Measurements from ENCODE around the gene MRPS26. TPM values are rescaled to one million over a fixed set of nuclear protein-coding genes. Genes with fewer than 3 reads are reported as not detected.
"Not testable (repeated sequence)": the region's sequence is repeated elsewhere in the genome, so short reads cannot be mapped to it uniquely, and the experiment has no call there.

The MRPS26 gene
- polyA plus RNA-seq, 4 donors, result 58.4 to 77.5 (median 66.9) TPM

- 92 to 97% (median 94%) methylated on average over 7 of the region's 7 CpGs for whole genome bisulfite sequencing, 3 donors
- FAIRE-seq (no peak), DNase-seq (no peak)
- H3K4me1 ChIP-seq (ENCODE audit: control insufficient read depth in 3 of 3, insufficient read depth in 2 of 3, low read depth in 1 of 3, low read length in 2 of 3), result no peaks in the 10 kb centered on the region
- H3K27me3 ChIP-seq (ENCODE audit: control insufficient read depth in 3 of 3, insufficient read depth in 3 of 3, low read length in 3 of 3), result no peaks in the 10 kb centered on the region
- H3K9me3 ChIP-seq (ENCODE audit: control insufficient read depth in 2 of 2, insufficient read depth in 1 of 2, low read depth in 1 of 2, low read length in 1 of 2), result no peaks in the 10 kb centered on the region
- no peak overlapping the region for H3K27ac ChIP-seq (ENCODE audit: low read depth in 1 of 3, low read length in 2 of 3)
- no peak overlapping the region for H3K4me3 ChIP-seq (ENCODE audit: low read depth in 1 of 3, low read length in 3 of 3)
- peaks cover 2 to 26% (median 10%) of the 10 kb centered on the region in 3 donors for H3K36me3 ChIP-seq (ENCODE audit: control insufficient read depth in 3 of 3, insufficient read depth in 2 of 3, low read depth in 1 of 3, low read length in 3 of 3)
Measured at GRCh38 chr20:3014179-3014578, 31.7 kb upstream of the MRPS26 start.

- H3K9me3 ChIP-seq (ENCODE audit: control insufficient read depth in 2 of 2, insufficient read depth in 1 of 2, low read depth in 1 of 2, low read length in 1 of 2), result no peaks in the 10 kb centered on the region
- FAIRE-seq, result no peak
- H3K4me3 ChIP-seq (ENCODE audit: low read depth in 1 of 3, low read length in 3 of 3), result no peak overlapping the region
- WGBS, 3 donors, result 77 to 88% (median 82%) methylated on average over 3 of the region's 3 CpGs
- no peak overlapping the region for H3K27ac ChIP-seq (ENCODE audit: low read depth in 1 of 3, low read length in 2 of 3)
- no peaks in the 10 kb centered on the region for H3K27me3 ChIP-seq (ENCODE audit: control insufficient read depth in 3 of 3, insufficient read depth in 3 of 3, low read length in 3 of 3)
- H3K4me1 ChIP-seq (ENCODE audit: control insufficient read depth in 3 of 3, insufficient read depth in 2 of 3, low read depth in 1 of 3, low read length in 2 of 3), result no peaks in the 10 kb centered on the region
- H3K36me3 ChIP-seq (ENCODE audit: control insufficient read depth in 3 of 3, insufficient read depth in 2 of 3, low read depth in 1 of 3, low read length in 3 of 3), result peaks cover 2 to 26% (median 10%) of the 10 kb centered on the region in 3 donors
- no peak for DNase-seq
Measured at GRCh38 chr20:3014662-3015061, 31.2 kb upstream of the MRPS26 start.

- H3K27me3 ChIP-seq (ENCODE audit: control insufficient read depth in 3 of 3, insufficient read depth in 3 of 3, low read length in 3 of 3); H3K4me1 ChIP-seq (ENCODE audit: control insufficient read depth in 3 of 3, insufficient read depth in 2 of 3, low read depth in 1 of 3, low read length in 2 of 3); H3K4me3 ChIP-seq (ENCODE audit: low read depth in 1 of 3, low read length in 3 of 3); DNase-seq; H3K9me3 ChIP-seq (ENCODE audit: control insufficient read depth in 2 of 2, insufficient read depth in 1 of 2, low read depth in 1 of 2, low read length in 1 of 2); FAIRE-seq; H3K27ac ChIP-seq (ENCODE audit: low read depth in 1 of 3, low read length in 2 of 3): not testable (repeated sequence)
- 96 to 98% (median 97%) methylated on average over 5 of the region's 5 CpGs for WGBS, 3 donors
- peaks cover 2 to 22% (median 8%) of the 10 kb centered on the region in 3 donors for H3K36me3 ChIP-seq (ENCODE audit: control insufficient read depth in 3 of 3, insufficient read depth in 2 of 3, low read depth in 1 of 3, low read length in 3 of 3)
Measured at GRCh38 chr20:3015302-3015701, 30.6 kb upstream of the MRPS26 start.

- no peaks in the 10 kb centered on the region for H3K27me3 ChIP-seq (ENCODE audit: control insufficient read depth in 3 of 3, insufficient read depth in 3 of 3, low read length in 3 of 3)
- FAIRE-seq (no peak), DNase-seq (no peak)
- 91 to 99% (median 94%) methylated on average over 4 of the region's 4 CpGs for WGBS, 3 donors
- peaks cover 2 to 45% (median 19%) of the 10 kb centered on the region in 3 donors for H3K36me3 ChIP-seq (ENCODE audit: control insufficient read depth in 3 of 3, insufficient read depth in 2 of 3, low read depth in 1 of 3, low read length in 3 of 3)
- no peaks in the 10 kb centered on the region for H3K9me3 ChIP-seq (ENCODE audit: control insufficient read depth in 2 of 2, insufficient read depth in 1 of 2, low read depth in 1 of 2, low read length in 1 of 2)
- peaks cover 0 to 4% (median 0%) of the 10 kb centered on the region in 3 donors for H3K4me1 ChIP-seq (ENCODE audit: control insufficient read depth in 3 of 3, insufficient read depth in 2 of 3, low read depth in 1 of 3, low read length in 2 of 3)
- no peak overlapping the region for H3K27ac ChIP-seq (ENCODE audit: low read depth in 1 of 3, low read length in 2 of 3)
- no peak overlapping the region for H3K4me3 ChIP-seq (ENCODE audit: low read depth in 1 of 3, low read length in 3 of 3)
Measured at GRCh38 chr20:3021327-3021726, 24.5 kb upstream of the MRPS26 start.

- WGBS, 3 donors, result 94 to 99% (median 96%) methylated on average over 5 of the region's 5 CpGs
Measured at GRCh38 chr20:3021777-3022176, 24.1 kb upstream of the MRPS26 start.

GRCh38 chr20:3022559-3023490 lies 23.0 kb upstream of the MRPS26 start:
- not testable (repeated sequence) for H3K27me3 ChIP-seq (ENCODE audit: control insufficient read depth in 3 of 3, insufficient read depth in 3 of 3, low read length in 3 of 3); FAIRE-seq; H3K27ac ChIP-seq (ENCODE audit: low read depth in 1 of 3, low read length in 2 of 3); H3K4me1 ChIP-seq (ENCODE audit: control insufficient read depth in 3 of 3, insufficient read depth in 2 of 3, low read depth in 1 of 3, low read length in 2 of 3); H3K9me3 ChIP-seq (ENCODE audit: control insufficient read depth in 2 of 2, insufficient read depth in 1 of 2, low read depth in 1 of 2, low read length in 1 of 2); DNase-seq; H3K4me3 ChIP-seq (ENCODE audit: low read depth in 1 of 3, low read length in 3 of 3)
- WGBS, 3 donors, result 84 to 93% (median 84%) methylated on average over 19 to 20 of the region's 20 CpGs
- peaks cover 2 to 57% (median 27%) of the 10 kb centered on the region in 3 donors for H3K36me3 ChIP-seq (ENCODE audit: control insufficient read depth in 3 of 3, insufficient read depth in 2 of 3, low read depth in 1 of 3, low read length in 3 of 3)

More at GRCh38 chr20:3021777-3022176, 24.1 kb upstream of the MRPS26 start:
- peaks cover 2 to 48% (median 23%) of the 10 kb centered on the region in 3 donors for H3K36me3 ChIP-seq (ENCODE audit: control insufficient read depth in 3 of 3, insufficient read depth in 2 of 3, low read depth in 1 of 3, low read length in 3 of 3)
- H3K4me3 ChIP-seq (ENCODE audit: low read depth in 1 of 3, low read length in 3 of 3), result no peak overlapping the region
- H3K9me3 ChIP-seq (ENCODE audit: control insufficient read depth in 2 of 2, insufficient read depth in 1 of 2, low read depth in 1 of 2, low read length in 1 of 2), result no peaks in the 10 kb centered on the region
- DNase-seq (no peak), FAIRE-seq (no peak)
- peaks cover 0 to 4% (median 0%) of the 10 kb centered on the region in 3 donors for H3K4me1 ChIP-seq (ENCODE audit: control insufficient read depth in 3 of 3, insufficient read depth in 2 of 3, low read depth in 1 of 3, low read length in 2 of 3)
- no peak overlapping the region for H3K27ac ChIP-seq (ENCODE audit: low read depth in 1 of 3, low read length in 2 of 3)
- H3K27me3 ChIP-seq (ENCODE audit: control insufficient read depth in 3 of 3, insufficient read depth in 3 of 3, low read length in 3 of 3), result no peaks in the 10 kb centered on the region

GRCh38 chr20:3027987-3028386 lies 17.9 kb upstream of the MRPS26 start:
- H3K27me3 ChIP-seq (ENCODE audit: control insufficient read depth in 3 of 3, insufficient read depth in 3 of 3, low read length in 3 of 3), result no peaks in the 10 kb centered on the region
- H3K9me3 ChIP-seq (ENCODE audit: control insufficient read depth in 2 of 2, insufficient read depth in 1 of 2, low read depth in 1 of 2, low read length in 1 of 2), result no peaks in the 10 kb centered on the region
- no peak overlapping the region for H3K4me3 ChIP-seq (ENCODE audit: low read depth in 1 of 3, low read length in 3 of 3)
- FAIRE-seq (no peak), DNase-seq (no peak)
- H3K36me3 ChIP-seq (ENCODE audit: control insufficient read depth in 3 of 3, insufficient read depth in 2 of 3, low read depth in 1 of 3, low read length in 3 of 3), result peaks cover 4 to 53% (median 35%) of the 10 kb centered on the region in 3 donors
- 60 to 78% (median 62%) methylated on average over 2 of the region's 2 CpGs for WGBS, 3 donors
- no peaks in the 10 kb centered on the region for H3K4me1 ChIP-seq (ENCODE audit: control insufficient read depth in 3 of 3, insufficient read depth in 2 of 3, low read depth in 1 of 3, low read length in 2 of 3)
- no peak overlapping the region for H3K27ac ChIP-seq (ENCODE audit: low read depth in 1 of 3, low read length in 2 of 3)

- 88 to 96% (median 92%) methylated on average over 3 of the region's 3 CpGs for WGBS, 3 donors
- no peak overlapping the region for H3K27ac ChIP-seq (ENCODE audit: low read depth in 1 of 3, low read length in 2 of 3)
- no peak overlapping the region for H3K4me3 ChIP-seq (ENCODE audit: low read depth in 1 of 3, low read length in 3 of 3)
- no peaks in the 10 kb centered on the region for H3K9me3 ChIP-seq (ENCODE audit: control insufficient read depth in 2 of 2, insufficient read depth in 1 of 2, low read depth in 1 of 2, low read length in 1 of 2)
- H3K36me3 ChIP-seq (ENCODE audit: control insufficient read depth in 3 of 3, insufficient read depth in 2 of 3, low read depth in 1 of 3, low read length in 3 of 3), result peaks cover 6 to 63% (median 28%) of the 10 kb centered on the region in 3 donors
- DNase-seq (no peak), FAIRE-seq (no peak)
- H3K27me3 ChIP-seq (ENCODE audit: control insufficient read depth in 3 of 3, insufficient read depth in 3 of 3, low read length in 3 of 3), result no peaks in the 10 kb centered on the region
- H3K4me1 ChIP-seq (ENCODE audit: control insufficient read depth in 3 of 3, insufficient read depth in 2 of 3, low read depth in 1 of 3, low read length in 2 of 3), result no peaks in the 10 kb centered on the region
Measured at GRCh38 chr20:3031524-3032147, 14.2 kb upstream of the MRPS26 start.

Measured in small intestine (tissue), 7 donors.